ENCODE measurements around the gene MRPL33. TPM values are rescaled to one million over a fixed set of nuclear protein-coding genes. Genes with fewer than 3 reads are reported as not detected.
"Not testable (repeated sequence)": the region's sequence is repeated elsewhere in the genome, so short reads cannot be mapped to it uniquely, and the experiment has no call there.

MRPL33 gene
- total RNA-seq, 1 experiment from 2014 or later, result 66.8 TPM

GRCh38 chr2:27763907-27764267, 7.6 kb upstream of the MRPL33 start:
- Histone ChIP-seq H2BK15ac (ENCODE audit: low read depth, low read length) (no peak overlapping the region), H4K91ac (ENCODE audit: insufficient read length, low read depth, low read length) (no peak overlapping the region)

GRCh38 chr2:27764526-27764925, 7.0 kb upstream of the MRPL33 start:
- not testable (repeated sequence) for DNase-seq

More at GRCh38 chr2:27763907-27764267, 7.6 kb upstream of the MRPL33 start:
- no peaks in the 10 kb centered on the region for H3K27me3 ChIP-seq (ENCODE audit: insufficient read depth, low read length)
- no peak overlapping the region for H2BK120ac ChIP-seq (ENCODE audit: low read depth, low read length, poor library complexity, severe bottlenecking)
- H4K8ac ChIP-seq (replicated peaks; ENCODE audit: insufficient read length, low read depth, low read length), result no peak overlapping the region
- no peak overlapping the region for H3K23ac ChIP-seq (ENCODE audit: insufficient read length, low read depth, low read length)
- H3K4me1 ChIP-seq (ENCODE audit: insufficient read depth, low read length), result no peaks in the 10 kb centered on the region
- no peak overlapping the region for H2BK20ac ChIP-seq (ENCODE audit: low read depth, low read length, poor library complexity, severe bottlenecking)
- H4K20me1 ChIP-seq (ENCODE audit: control insufficient read depth, insufficient read depth, insufficient read length), result no peaks in the 10 kb centered on the region
- H3K18ac ChIP-seq (ENCODE audit: insufficient read length, low read depth, low read length), result no peak overlapping the region
- no CpG with 5 or more reads among the region's 7 CpGs for WGBS (ENCODE audit: extremely low coverage, insufficient read length, low lambda C conversion rate)
- H3K14ac ChIP-seq (ENCODE audit: insufficient read depth, low read length), result no peak overlapping the region
- H3K9me3 ChIP-seq (ENCODE audit: control insufficient read depth, low read depth, low read length), result no peaks in the 10 kb centered on the region
- no peaks in the 10 kb centered on the region for H3K79me2 ChIP-seq (ENCODE audit: insufficient read depth, low read length)
- no peak overlapping the region for H4K5ac ChIP-seq (ENCODE audit: insufficient read length, low read depth, low read length)
- H3K27me3 Mint-ChIP-seq (ENCODE audit: low read depth), result peaks cover 8% of the 10 kb centered on the region; the same call in 1 of the 2 replicates
- no peak overlapping the region for H2AFZ ChIP-seq (ENCODE audit: low read length)
- no peak for TF ChIP-seq CTCF (conservative IDR thresholded peaks at IDR 0.05)
- no peaks in the 10 kb centered on the region for H3K79me1 ChIP-seq (ENCODE audit: insufficient read depth, low read depth, low read length, poor library complexity, severe bottlenecking)
- no peaks in the 10 kb centered on the region for H3K9me3 Mint-ChIP-seq
- no peak overlapping the region for H3K4me2 ChIP-seq (ENCODE audit: insufficient read depth, insufficient read length, low read length)
- H3K4me3 Mint-ChIP-seq, result no peak overlapping the region
- H2AK5ac ChIP-seq (ENCODE audit: insufficient read length, low read length), result no peak overlapping the region
- no peak for DNase-seq
- 0 out of 4 replicates have a peak, but pooled peaks cover 0 to 3% of the 10 kb centered on the region in 2 experiments for H3K4me1 Mint-ChIP-seq
- no peak overlapping the region for H3K4ac ChIP-seq (ENCODE audit: low read depth, low read length)
- no peak overlapping the region for H3K56ac ChIP-seq (ENCODE audit: insufficient read length, low read depth, low read length)
- no peak overlapping the region for H2BK12ac ChIP-seq (ENCODE audit: insufficient read length, low read depth, low read length)
- no peak overlapping the region for H2BK5ac ChIP-seq (ENCODE audit: insufficient read length, low read length)
- H3K36me3 Mint-ChIP-seq (ENCODE audit: insufficient read depth in 1 of 3, low read depth in 3 of 3), result peaks cover 0 to 4% (median 0%) of the 10 kb centered on the region in 3 experiments; a peak in 3 of 7 replicates
- 0 out of 7 replicates have a peak overlapping the region, but pooled peaks of 1 of the 3 experiments have one; percentile 39 for H3K27ac Mint-ChIP-seq
- H3K9ac ChIP-seq (ENCODE audit: extremely low read depth, insufficient read length, low read length), result no peak overlapping the region
- no peak overlapping the region for H3K27ac ChIP-seq (ENCODE audit: insufficient read length, low read depth, low read length)
- no peak overlapping the region for H3T11ph ChIP-seq (ENCODE audit: low read length)
- no peaks in the 10 kb centered on the region for H3K23me2 ChIP-seq (ENCODE audit: insufficient read length, low read depth, low read length, poor library complexity, severe bottlenecking)

More at GRCh38 chr2:27764526-27764925, 7.0 kb upstream of the MRPL33 start:
- not testable (repeated sequence) for H4K5ac ChIP-seq (ENCODE audit: insufficient read length, low read depth, low read length); H3K23ac ChIP-seq (ENCODE audit: insufficient read length, low read depth, low read length); H3K4ac ChIP-seq (ENCODE audit: low read depth, low read length); H3K27ac ChIP-seq (ENCODE audit: insufficient read length, low read depth, low read length); H3K18ac ChIP-seq (ENCODE audit: insufficient read length, low read depth, low read length); H4K20me1 ChIP-seq (ENCODE audit: control insufficient read depth, insufficient read depth, insufficient read length); H4K91ac ChIP-seq (ENCODE audit: insufficient read length, low read depth, low read length); H3K4me3 Mint-ChIP-seq; H4K8ac ChIP-seq (replicated peaks; ENCODE audit: insufficient read length, low read depth, low read length); H2AFZ ChIP-seq (ENCODE audit: low read length); H3K9ac ChIP-seq (ENCODE audit: extremely low read depth, insufficient read length, low read length); H3K9me3 ChIP-seq (ENCODE audit: control insufficient read depth, low read depth, low read length); H3K23me2 ChIP-seq (ENCODE audit: insufficient read length, low read depth, low read length, poor library complexity, severe bottlenecking); H3K56ac ChIP-seq (ENCODE audit: insufficient read length, low read depth, low read length); H2BK12ac ChIP-seq (ENCODE audit: insufficient read length, low read depth, low read length); H3K4me2 ChIP-seq (ENCODE audit: insufficient read depth, insufficient read length, low read length); H3K27me3 Mint-ChIP-seq (ENCODE audit: low read depth); H2BK15ac ChIP-seq (ENCODE audit: low read depth, low read length); H3K9me3 Mint-ChIP-seq; H3K4me1 ChIP-seq (ENCODE audit: insufficient read depth, low read length); H3K4me1 Mint-ChIP-seq; H3K27me3 ChIP-seq (ENCODE audit: insufficient read depth, low read length); H3K79me2 ChIP-seq (ENCODE audit: insufficient read depth, low read length); H2BK120ac ChIP-seq (ENCODE audit: low read depth, low read length, poor library complexity, severe bottlenecking); H3K79me1 ChIP-seq (ENCODE audit: insufficient read depth, low read depth, low read length, poor library complexity, severe bottlenecking); H3K36me3 Mint-ChIP-seq (ENCODE audit: insufficient read depth in 1 of 3, low read depth in 3 of 3); H2AK5ac ChIP-seq (ENCODE audit: insufficient read length, low read length); H3K14ac ChIP-seq (ENCODE audit: insufficient read depth, low read length); H3K27ac Mint-ChIP-seq; H3T11ph ChIP-seq (ENCODE audit: low read length); H2BK5ac ChIP-seq (ENCODE audit: insufficient read length, low read length); H2BK20ac ChIP-seq (ENCODE audit: low read depth, low read length, poor library complexity, severe bottlenecking)
- WGBS (ENCODE audit: extremely low coverage, insufficient read length, low lambda C conversion rate), result no CpG with 5 or more reads among the region's 3 CpGs

Measured in H9 (cell line).